HEK293 (cell line): ENCODE measurements around the gene LCE4A.
A peak's percentile ranks its signal among the peaks of the same experiment; 100 is the strongest.

Experiments used
- CTCF ChIP-seq: fragments of 450-650 bp; formaldehyde crosslinking; IDR thresholded peaks from 2 replicates; pipeline ENCODE4 v1.5.1; 2016; ENCODE audit warnings: missing biosample characterization, missing genetic modification characterization
- ELK4 ChIP-seq: IDR thresholded peaks from 2 replicates; pipeline ENCODE4 v1.6.1; 2011; ENCODE audit warnings: mild to moderate bottlenecking, low read depth, low read length, borderline replicate concordance
- KLF9 ChIP-seq: fragments of 450-650 bp; formaldehyde crosslinking; IDR thresholded peaks from 2 replicates; pipeline ENCODE4 v1.5.1; 2016; ENCODE audit warnings: missing biosample characterization, missing genetic modification characterization, low read depth
- ZBTB21 ChIP-seq: fragments of 450-650 bp; formaldehyde crosslinking; IDR thresholded peaks from 2 replicates; pipeline ENCODE4 v1.5.1; 2017; ENCODE audit warnings: missing biosample characterization, missing genetic modification characterization
- ZNF214 ChIP-seq: fragments of 450-650 bp; formaldehyde crosslinking; IDR thresholded peaks from 2 replicates; pipeline ENCODE4 v1.5.1; 2017; ENCODE audit warnings: missing biosample characterization, mild to moderate bottlenecking, missing genetic modification characterization, borderline replicate concordance
- ZNF354C ChIP-seq: fragments of 450-650 bp; formaldehyde crosslinking; IDR thresholded peaks from 2 replicates; pipeline ENCODE4 v1.5.1; 2016; ENCODE audit warnings: missing biosample characterization, missing genetic modification characterization, low read depth, borderline replicate concordance
- ZNF391 ChIP-seq: fragments of 450-650 bp; formaldehyde crosslinking; IDR thresholded peaks from 2 replicates; pipeline ENCODE4 v1.5.1; 2016; ENCODE audit warnings: low read depth, missing biosample characterization, missing genetic modification characterization, borderline replicate concordance
- ZNF544 ChIP-seq: fragments of 450-650 bp; formaldehyde crosslinking; IDR thresholded peaks from 2 replicates; pipeline ENCODE4 v1.5.0; 2017; ENCODE audit warnings: missing biosample characterization, missing genetic modification characterization
- ZNF558 ChIP-seq: fragments of 450-650 bp; formaldehyde crosslinking; IDR thresholded peaks from 2 replicates; pipeline ENCODE4 v1.5.1; 2016; ENCODE audit warnings: missing biosample characterization, missing genetic modification characterization
- ZNF701 ChIP-seq: fragments of 450-650 bp; formaldehyde crosslinking; IDR thresholded peaks from 2 replicates; pipeline ENCODE4 v1.5.1; 2016; ENCODE audit warnings: missing biosample characterization, missing genetic modification characterization

GRCh38 chr1:152735648-152736047 lies 27.7 kb downstream of the LCE4A start:
- TF ChIP-seq ZNF544 (tag by site-specific recombination) (no peak), KLF9 (tag by site-specific recombination) (no peak), ZNF391 (tag by site-specific recombination) (no peak), CTCF (tag by site-specific recombination) (peak; percentile 30; the same call in 1 of the 2 replicates), ZBTB21 (tag by site-specific recombination) (no peak), ZNF214 (tag by site-specific recombination) (no peak), ELK4 (no peak), ZNF558 (tag by site-specific recombination) (no peak), ZNF701 (tag by site-specific recombination) (no peak), ZNF354C (tag by site-specific recombination) (no peak)
